ENCODE data around the gene ADSS2.
A peak's percentile ranks its signal among the peaks of the same experiment; 100 is the strongest.

ADSS2 gene

GRCh38 chr1:244451539-244451950 is at the start of gene ADSS2 (continued):
- TF ChIP-seq ZNF518A (tag by site-specific recombination; conservative IDR thresholded peaks at IDR 0.05; ENCODE audit: low read depth) (no peak), ZSCAN23 (tag by site-specific recombination; IDR thresholded peaks at IDR 0.05) (peak; percentile 34; the same call in 1 of the 2 replicates), ZNF114 (tag by site-specific recombination; IDR thresholded peaks at IDR 0.05) (no peak), ZNF223 (tag by site-specific recombination; IDR thresholded peaks at IDR 0.05) (no peak), ZNF324 (tag by site-specific recombination; IDR thresholded peaks at IDR 0.05) (peak; percentile 78), ZBTB26 (tag by site-specific recombination; optimal IDR thresholded peaks at IDR 0.05) (peak; percentile 72), ZNF837 (tag by site-specific recombination; IDR thresholded peaks at IDR 0.05) (no peak), ZNF843 (tag by site-specific recombination; IDR thresholded peaks at IDR 0.05) (0 out of 2 replicates have a peak, but pooled peaks have one; percentile 31), ZNF571 (tag by site-specific recombination; IDR thresholded peaks at IDR 0.05) (no peak), ZSCAN4 (tag by site-specific recombination; IDR thresholded peaks at IDR 0.05) (peak; percentile 43), ZNF513 (tag by site-specific recombination; IDR thresholded peaks at IDR 0.05) (no peak), ZBTB6 (tag by site-specific recombination; IDR thresholded peaks at IDR 0.05) (no peak), ZNF24 (tag by site-specific recombination; IDR thresholded peaks at IDR 0.05) (no peak; the same call in 1 of the 2 replicates), ZNF335 (tag by site-specific recombination; conservative IDR thresholded peaks at IDR 0.05) (peak; percentile 61), GLIS1 (tag by site-specific recombination; IDR thresholded peaks at IDR 0.05) (no peak), KLF8 (tag by site-specific recombination; IDR thresholded peaks at IDR 0.05) (peak; percentile 93), ZNF549 (tag by site-specific recombination; IDR thresholded peaks at IDR 0.05) (no peak), HOXA7 (CRISPR knock-in tag; IDR thresholded peaks at IDR 0.05; ENCODE audit: borderline replicate concordance) (no peak), ZNF692 (tag by site-specific recombination; IDR thresholded peaks at IDR 0.05) (peak; percentile 77), ZNF639 (tag by site-specific recombination; IDR thresholded peaks at IDR 0.05) (no peak), SP7 (tag by site-specific recombination; IDR thresholded peaks at IDR 0.05) (peak; percentile 72), ZNF530 (tag by site-specific recombination; IDR thresholded peaks at IDR 0.05; ENCODE audit: low read depth) (no peak), ZBTB48 (tag by site-specific recombination; IDR thresholded peaks at IDR 0.05) (no peak; the same call in none of the 2 replicates), ZNF768 (tag by site-specific recombination; IDR thresholded peaks at IDR 0.05) (no peak; the same call in 1 of the 2 replicates), ZNF366 (tag by site-specific recombination; conservative IDR thresholded peaks at IDR 0.05) (no peak), ZNF596 (tag by site-specific recombination; IDR thresholded peaks at IDR 0.05) (0 out of 2 replicates have a peak, but pooled peaks have one; percentile 33), ZNF776 (tag by site-specific recombination; IDR thresholded peaks at IDR 0.05; ENCODE audit: borderline replicate concordance) (no peak)
